Lung (tissue), 12 donors: ENCODE data around the gene PGD. TPM values are rescaled to one million over a fixed set of nuclear protein-coding genes. Genes with fewer than 3 reads are reported as not detected.

Source experiments
- ATAC-seq: fragments of 200-7000 bp; cut with Tn5 transposase; one replicate; pipeline ENCODE4 v1.9.1; 2020; ENCODE audit warnings: moderate number of reproducible peaks; ENCODE audit not compliant: insufficient read depth, low FRiP score
- DNase-seq, 3 donors: peaks; one replicate each; pipeline ENCODE4 v3.0.0-alpha.2; 2013 to 2017
- H3K27ac ChIP-seq, 2 donors: one replicate each; pipeline ENCODE4 v1.5.1; 2013; ENCODE audit warnings: mild to moderate bottlenecking in 2 of 2, moderate library complexity in 2 of 2, control low read depth in 1 of 2, inconsistent platforms in 1 of 2, low read depth in 1 of 2, low read length in 1 of 2
- H3K27me3 ChIP-seq, 3 donors: one replicate each; pipeline ENCODE4 v1.5.1; 2013; ENCODE audit warnings: low read length in 2 of 3; ENCODE audit not compliant: control insufficient read depth in 3 of 3, insufficient read depth in 3 of 3
- H3K36me3 ChIP-seq, 4 donors: one replicate each; pipeline ENCODE4 v1.5.1; 2013; ENCODE audit warnings: low read length in 4 of 4, mild to moderate bottlenecking in 1 of 4, moderate library complexity in 1 of 4; ENCODE audit not compliant: control insufficient read depth in 4 of 4, insufficient read depth in 4 of 4
- H3K4me1 ChIP-seq, 5 donors: one replicate each; pipeline ENCODE4 v1.5.1; 2013; ENCODE audit warnings: low read length in 5 of 5, mild to moderate bottlenecking in 2 of 5, moderate library complexity in 1 of 5; ENCODE audit not compliant: control insufficient read depth in 5 of 5, insufficient read depth in 5 of 5
- H3K4me3 ChIP-seq: one replicate; pipeline ENCODE4 v1.5.1; 2013; ENCODE audit warnings: mild to moderate bottlenecking, control low read depth, moderate library complexity
- H3K9ac ChIP-seq, 2 donors: one replicate each; pipeline ENCODE4 v1.5.1; 2013; ENCODE audit warnings: low read length in 2 of 2, control low read depth in 1 of 2; ENCODE audit not compliant: insufficient read depth in 1 of 2
- H3K9me3 ChIP-seq, 4 donors: one replicate each; pipeline ENCODE4 v1.5.1; 2013; ENCODE audit warnings: low read length in 3 of 4, mild to moderate bottlenecking in 1 of 4, moderate library complexity in 1 of 4; ENCODE audit not compliant: control insufficient read depth in 4 of 4, insufficient read depth in 3 of 4
- WGBS, 2 donors: extraction: QIAGEN DNeasy Blood & Tissue Kit; methylation state at CpG; one replicate each; pipeline ENCODE4 v1.1.7; 2013; 5-methylcytosine and 5-hydroxymethylcytosine counted together
- polyA plus RNA-seq, 2 donors: library from polyadenylated mRNA; stranded (reverse); fragments of 200-250 nt; gene quantifications; one replicate each; pipeline ENCODE4 v1.2.1, GENCODE V29; 2013
- total RNA-seq, 2 donors: library from RNA; depleted of rRNA in 1 of 2; stranded (reverse); fragments of >200 nt in 1 of 2; gene quantifications; one replicate each; pipeline ENCODE4 v1.2.1, GENCODE V29; 2014 to 2021
- TF ChIP-seq, protein P1 (sequence below): IDR thresholded peaks from 2 replicates; pipeline ENCODE4 v1.5.1; 2012; ENCODE audit warnings: mild to moderate bottlenecking; ENCODE audit errors: control extremely low read depth, extremely low read depth
- donor health status: control.
- donor health status: control.
- donor health status: Bipolar disorder and iron deficiency.
- donor health status: healthy.
- donor health status: DM: yes; HTN: yes; CAD: no.

Gene PGD
- total and polyA plus RNA-seq, 4 donors, result 47.8 to 421 (median 164) TPM

DNA sequence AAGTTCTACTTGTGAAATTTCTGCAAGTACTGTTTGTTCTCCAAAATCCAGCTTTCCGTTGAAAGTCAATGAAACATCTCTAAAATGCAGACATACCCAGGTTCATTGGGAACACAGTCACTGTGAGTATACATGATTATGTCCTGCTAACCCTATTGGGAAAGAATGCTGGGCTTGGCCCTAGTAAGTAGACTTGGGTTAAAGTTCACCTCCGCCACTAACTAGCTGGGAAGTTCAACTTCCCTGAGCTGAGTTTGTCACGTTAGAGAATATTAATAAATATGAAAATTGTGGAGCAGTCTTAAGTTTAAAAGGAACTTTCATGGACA is 10.5 kb upstream of the PGD start:
- H3K4me3 ChIP-seq, result no peak overlapping the region
- 30 to 66% methylated on average over 3 of the region's 3 CpGs for WGBS, 2 donors
- H3K36me3 ChIP-seq, result no peaks in the 10 kb centered on the region
- peak overlapping the region in 1 of 2 donors; percentile 46 for H3K27ac ChIP-seq
- peaks cover 0 to 12% (median 2%) of the 10 kb centered on the region in 5 donors for H3K4me1 ChIP-seq
- ATAC-seq (no peak), DNase-seq (no peak)
- no peak overlapping the region for H3K9ac ChIP-seq
- H3K9me3 ChIP-seq, result no peaks in the 10 kb centered on the region
- TF ChIP-seq, protein P1, sequence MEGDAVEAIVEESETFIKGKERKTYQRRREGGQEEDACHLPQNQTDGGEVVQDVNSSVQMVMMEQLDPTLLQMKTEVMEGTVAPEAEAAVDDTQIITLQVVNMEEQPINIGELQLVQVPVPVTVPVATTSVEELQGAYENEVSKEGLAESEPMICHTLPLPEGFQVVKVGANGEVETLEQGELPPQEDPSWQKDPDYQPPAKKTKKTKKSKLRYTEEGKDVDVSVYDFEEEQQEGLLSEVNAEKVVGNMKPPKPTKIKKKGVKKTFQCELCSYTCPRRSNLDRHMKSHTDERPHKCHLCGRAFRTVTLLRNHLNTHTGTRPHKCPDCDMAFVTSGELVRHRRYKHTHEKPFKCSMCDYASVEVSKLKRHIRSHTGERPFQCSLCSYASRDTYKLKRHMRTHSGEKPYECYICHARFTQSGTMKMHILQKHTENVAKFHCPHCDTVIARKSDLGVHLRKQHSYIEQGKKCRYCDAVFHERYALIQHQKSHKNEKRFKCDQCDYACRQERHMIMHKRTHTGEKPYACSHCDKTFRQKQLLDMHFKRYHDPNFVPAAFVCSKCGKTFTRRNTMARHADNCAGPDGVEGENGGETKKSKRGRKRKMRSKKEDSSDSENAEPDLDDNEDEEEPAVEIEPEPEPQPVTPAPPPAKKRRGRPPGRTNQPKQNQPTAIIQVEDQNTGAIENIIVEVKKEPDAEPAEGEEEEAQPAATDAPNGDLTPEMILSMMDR, result no peak
- H3K27me3 ChIP-seq, result no peaks in the 10 kb centered on the region

- no peak overlapping the region for H3K4me3 ChIP-seq
- TF ChIP-seq, protein P1, result no peak
- peaks cover 0 to 1% (median 0%) of the 10 kb centered on the region in 4 donors for H3K9me3 ChIP-seq
- ATAC-seq (no peak), DNase-seq (no peak)
- no peak overlapping the region for H3K27ac ChIP-seq
- H3K9ac ChIP-seq, result no peak overlapping the region
- no peaks in the 10 kb centered on the region for H3K36me3 ChIP-seq
- no peaks in the 10 kb centered on the region for H3K27me3 ChIP-seq
- H3K4me1 ChIP-seq, result peaks cover 0 to 12% (median 2%) of the 10 kb centered on the region in 5 donors
- WGBS, 2 donors, result 72 to 88% methylated on average over 6 of the region's 6 CpGs
These were observed 9.4 kb upstream of the PGD start for GRCh38 chr1:10389271-10389973.

DNA sequence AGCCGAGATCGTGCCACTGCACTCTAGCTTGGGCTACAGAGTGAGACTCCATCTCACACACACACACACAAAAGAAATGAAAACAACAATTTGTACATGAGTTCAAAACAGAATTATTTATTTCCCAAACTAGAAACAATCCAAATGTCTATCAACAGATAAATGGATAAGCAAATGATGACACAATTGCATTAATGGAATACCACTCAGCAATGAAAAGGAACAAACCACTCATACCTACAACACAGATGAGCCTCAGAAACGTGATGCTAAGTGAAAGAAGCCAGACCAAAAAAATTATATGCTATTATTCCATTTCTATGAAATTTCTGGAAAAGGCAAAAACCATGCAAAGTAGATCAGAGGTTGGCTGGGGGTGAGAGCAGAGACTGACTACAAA is 2.0 kb upstream of the PGD start:
- Histone ChIP-seq H3K4me1 (peaks cover 0 to 10% (median 6%) of the 10 kb centered on the region in 5 donors), H3K27me3 (no peaks in the 10 kb centered on the region), H3K4me3 (no peak overlapping the region), H3K36me3 (no peaks in the 10 kb centered on the region), H3K27ac (no peak overlapping the region), H3K9ac (no peak overlapping the region), H3K9me3 (peaks cover 0 to 1% (median 0%) of the 10 kb centered on the region in 4 donors)
- DNase-seq (no peak), ATAC-seq (no peak)
- 93% methylated on average over 3 of the region's 3 CpGs for WGBS, 2 donors
- TF ChIP-seq, protein P1, result no peak
